Effector memory CD4-positive, alpha-beta T cell (primary cell): ENCODE results near the gene NXN.
"Not testable (repeated sequence)": the region's sequence is repeated elsewhere in the genome, so short reads cannot be mapped to it uniquely, and the experiment has no call there.

Source experiments
- DNase-seq, 3 donors: peaks; one replicate each; pipeline ENCODE4 v3.0.0-alpha.2; 2020
- H3K27ac ChIP-seq: 2 replicates; pipeline ENCODE4 v1.7.0; 2013; ENCODE audit warnings: mild to moderate bottlenecking, low read length, moderate library complexity; ENCODE audit not compliant: insufficient read depth, poor library complexity, severe bottlenecking
- H3K27me3 ChIP-seq: replicated peaks from 2 replicates; pipeline ENCODE4 v1.7.0; 2013; ENCODE audit warnings: mild to moderate bottlenecking, low read length; ENCODE audit not compliant: insufficient read depth, control insufficient read depth, poor library complexity, severe bottlenecking
- H3K36me3 ChIP-seq: 2 replicates; pipeline ENCODE4 v1.7.0; 2013; ENCODE audit warnings: mild to moderate bottlenecking, low read length, moderate library complexity; ENCODE audit not compliant: control insufficient read depth, insufficient read depth
- H3K4me1 ChIP-seq: 2 replicates; pipeline ENCODE4 v1.7.0; 2013; ENCODE audit warnings: low read length, mild to moderate bottlenecking; ENCODE audit not compliant: control insufficient read depth, insufficient read depth, poor library complexity, severe bottlenecking
- H3K4me3 ChIP-seq: 2 replicates; pipeline ENCODE4 v1.7.0; 2013; ENCODE audit warnings: low read length, low read depth, mild to moderate bottlenecking; ENCODE audit not compliant: insufficient read depth, poor library complexity, severe bottlenecking
- H3K9me3 ChIP-seq: 2 replicates; pipeline ENCODE4 v1.7.0; 2013; ENCODE audit warnings: mild to moderate bottlenecking, low read length, moderate library complexity; ENCODE audit not compliant: control insufficient read depth

The NXN gene

GRCh38 chr17:998111-998510 is 18.5 kb upstream of the NXN start:
- no peak overlapping the region for H3K27ac ChIP-seq
- H3K9me3 ChIP-seq, result peaks cover 1% of the 10 kb centered on the region
- H3K4me1 ChIP-seq, result peaks cover 6% of the 10 kb centered on the region
- peaks cover 31% of the 10 kb centered on the region for H3K36me3 ChIP-seq
- no peak for DNase-seq
- H3K27me3 ChIP-seq, result no peaks in the 10 kb centered on the region
- no peak overlapping the region for H3K4me3 ChIP-seq

- H3K9me3 ChIP-seq, result peaks cover 6% of the 10 kb centered on the region
- peaks cover 6% of the 10 kb centered on the region for H3K4me1 ChIP-seq
- peak; percentile 81 to 87 (median 85) for DNase-seq
- H3K27ac ChIP-seq, result peak within 1 kb of the TSS; percentile 78
- no peaks in the 10 kb centered on the region for H3K27me3 ChIP-seq
- H3K36me3 ChIP-seq, result peaks cover 19% of the 10 kb centered on the region
- peak within 1 kb of the TSS; percentile 98 for H3K4me3 ChIP-seq
These were observed 17.2 kb upstream of the NXN start, which contains the start of gene TIMM22 for GRCh38 chr17:996554-997344. Gene TIMM22 (plus strand): TSS chr17:997129. CDS start chr17:997143, 14 bp downstream.

- not testable (repeated sequence) for H3K27ac ChIP-seq, H3K36me3 ChIP-seq, H3K4me1 ChIP-seq, DNase-seq, H3K9me3 ChIP-seq, H3K4me3 ChIP-seq, H3K27me3 ChIP-seq
These were observed 15.7 kb upstream of the NXN start for GRCh38 chr17:995324-995723.

- no peak overlapping the region for H3K4me3 ChIP-seq
- H3K4me1 ChIP-seq, result peaks cover 3% of the 10 kb centered on the region
- DNase-seq, result no peak
- peaks cover 6% of the 10 kb centered on the region for H3K9me3 ChIP-seq
- no peaks in the 10 kb centered on the region for H3K36me3 ChIP-seq
- no peak overlapping the region for H3K27ac ChIP-seq
- H3K27me3 ChIP-seq, result no peaks in the 10 kb centered on the region
These were observed 13.4 kb upstream of the NXN start for GRCh38 chr17:992933-993332.

- Histone ChIP-seq H3K4me1 (no peaks in the 10 kb centered on the region), H3K9me3 (peaks cover 6% of the 10 kb centered on the region), H3K27ac (no peak overlapping the region), H3K27me3 (no peaks in the 10 kb centered on the region), H3K36me3 (no peaks in the 10 kb centered on the region), H3K4me3 (no peak overlapping the region)
- DNase-seq, result no peak
These were observed 9.0 kb upstream of the NXN start for GRCh38 chr17:988561-988960.

GRCh38 chr17:987931-988330 is 8.4 kb upstream of the NXN start:
- Histone ChIP-seq H3K27ac (no peak overlapping the region), H3K4me3 (no peak overlapping the region), H3K4me1 (no peaks in the 10 kb centered on the region), H3K36me3 (no peaks in the 10 kb centered on the region), H3K27me3 (no peaks in the 10 kb centered on the region), H3K9me3 (peaks cover 3% of the 10 kb centered on the region)
- DNase-seq, result no peak

GRCh38 chr17:986322-986929 is 6.8 kb upstream of the NXN start:
- no peaks in the 10 kb centered on the region for H3K27me3 ChIP-seq
- no peak overlapping the region for H3K27ac ChIP-seq
- DNase-seq, result no peak
- no peaks in the 10 kb centered on the region for H3K36me3 ChIP-seq
- no peaks in the 10 kb centered on the region for H3K4me1 ChIP-seq
- H3K9me3 ChIP-seq, result no peaks in the 10 kb centered on the region
- no peak overlapping the region for H3K4me3 ChIP-seq

- H3K9me3 ChIP-seq, result no peaks in the 10 kb centered on the region
- DNase-seq, result no peak
- no peak overlapping the region for H3K4me3 ChIP-seq
- peaks cover 5% of the 10 kb centered on the region for H3K4me1 ChIP-seq
- H3K27ac ChIP-seq, result no peak overlapping the region
- H3K27me3 ChIP-seq, result no peaks in the 10 kb centered on the region
- no peaks in the 10 kb centered on the region for H3K36me3 ChIP-seq
These were observed 4.3 kb upstream of the NXN start for GRCh38 chr17:983921-984320.

- Histone ChIP-seq H3K27me3 (peaks cover 19% of the 10 kb centered on the region), H3K4me1 (peaks cover 12% of the 10 kb centered on the region), H3K36me3 (no peaks in the 10 kb centered on the region), H3K4me3 (no peak overlapping the region), H3K9me3 (no peaks in the 10 kb centered on the region), H3K27ac (no peak overlapping the region)
- no peak for DNase-seq
These were observed 1.7 kb upstream of the NXN start for GRCh38 chr17:981292-981658.
